OCI-LY7 (cell line): ENCODE results near the gene GRK5.

Source experiments
- EZH2phosphoT487 ChIP-seq: fragments of 200-600 bp; sonication (generic); IDR thresholded peaks from 2 replicates; pipeline ENCODE4 v1.6.1; 2018; ENCODE audit warnings: low read depth, borderline replicate concordance, mild to moderate bottlenecking, mixed run types, antibody characterized with exemption, low read length, moderate library complexity, mixed read lengths
- TF ChIP-seq, protein P1 (sequence below): fragments of 200-600 bp; sonication (generic); conservative IDR thresholded peaks from 2 replicates; pipeline ENCODE4 v1.5.1; 2014; ENCODE audit warnings: mild to moderate bottlenecking, antibody characterized with exemption, low read length, moderate library complexity, mixed read lengths

DNA sequence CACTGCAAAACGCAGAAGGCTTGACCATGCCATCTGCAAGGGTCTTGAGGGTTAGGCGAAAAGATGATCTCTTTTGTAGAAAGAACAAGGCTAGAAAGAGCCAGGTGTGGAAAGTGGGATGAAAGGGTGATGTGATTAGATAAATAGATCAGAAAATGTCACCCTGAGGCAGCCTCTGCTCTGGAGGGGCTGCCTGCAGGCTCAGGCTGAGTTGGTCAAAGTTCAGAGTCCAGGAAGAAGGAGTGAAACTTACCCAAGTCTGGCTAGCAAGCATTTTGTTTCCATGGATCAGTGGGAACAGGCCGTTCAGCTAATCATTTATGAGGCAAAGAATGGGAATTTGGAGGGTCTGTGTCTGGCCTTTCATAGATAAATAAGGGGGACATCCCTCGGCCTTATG lies 255.4 kb downstream of the GRK5 start:
- TF ChIP-seq, protein P1, sequence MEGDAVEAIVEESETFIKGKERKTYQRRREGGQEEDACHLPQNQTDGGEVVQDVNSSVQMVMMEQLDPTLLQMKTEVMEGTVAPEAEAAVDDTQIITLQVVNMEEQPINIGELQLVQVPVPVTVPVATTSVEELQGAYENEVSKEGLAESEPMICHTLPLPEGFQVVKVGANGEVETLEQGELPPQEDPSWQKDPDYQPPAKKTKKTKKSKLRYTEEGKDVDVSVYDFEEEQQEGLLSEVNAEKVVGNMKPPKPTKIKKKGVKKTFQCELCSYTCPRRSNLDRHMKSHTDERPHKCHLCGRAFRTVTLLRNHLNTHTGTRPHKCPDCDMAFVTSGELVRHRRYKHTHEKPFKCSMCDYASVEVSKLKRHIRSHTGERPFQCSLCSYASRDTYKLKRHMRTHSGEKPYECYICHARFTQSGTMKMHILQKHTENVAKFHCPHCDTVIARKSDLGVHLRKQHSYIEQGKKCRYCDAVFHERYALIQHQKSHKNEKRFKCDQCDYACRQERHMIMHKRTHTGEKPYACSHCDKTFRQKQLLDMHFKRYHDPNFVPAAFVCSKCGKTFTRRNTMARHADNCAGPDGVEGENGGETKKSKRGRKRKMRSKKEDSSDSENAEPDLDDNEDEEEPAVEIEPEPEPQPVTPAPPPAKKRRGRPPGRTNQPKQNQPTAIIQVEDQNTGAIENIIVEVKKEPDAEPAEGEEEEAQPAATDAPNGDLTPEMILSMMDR = no peak
- no peak for TF ChIP-seq EZH2phosphoT487
